Measurements from ENCODE around the gene CITED1.

DNA sequence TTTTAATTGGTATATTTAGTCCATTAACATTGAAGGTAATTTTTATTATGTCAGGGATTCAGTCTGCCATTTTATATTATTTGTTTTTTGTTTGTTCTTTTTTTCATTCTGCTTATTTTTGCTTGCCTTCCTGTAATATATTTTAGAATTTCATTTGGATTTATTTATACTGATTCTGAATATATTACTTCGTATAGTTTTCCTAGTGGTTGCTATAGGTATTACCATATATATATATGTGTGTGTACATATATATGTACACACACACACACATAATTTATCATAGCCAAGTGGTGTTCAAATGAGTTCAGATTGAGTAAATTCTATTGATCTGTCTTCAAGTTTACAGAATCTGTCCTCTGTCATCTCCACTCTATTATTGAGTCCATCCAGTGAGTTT, 11.2 kb downstream of the CITED1 start:
- TF ChIP-seq ELF1 (IDR thresholded peaks at IDR 0.05; ENCODE audit: borderline replicate concordance, low read depth) = no peak
- no peak for TF ChIP-seq POLR2AphosphoS5 (IDR thresholded peaks at IDR 0.05; ENCODE audit: low read depth, low read length)
- TF ChIP-seq CTCF (IDR thresholded peaks at IDR 0.05 in 2 of 3, conservative IDR thresholded peaks at IDR 0.05 in 1 of 3; ENCODE audit: borderline replicate concordance in 1 of 3, insufficient read depth in 1 of 3, low read depth in 2 of 3, low read length in 2 of 3) = no peak
- no peak for TF ChIP-seq POLR2A (IDR thresholded peaks at IDR 0.05; ENCODE audit: borderline replicate concordance, extremely low read depth, insufficient read depth, insufficient read length)
- no peak for TF ChIP-seq SP1 (IDR thresholded peaks at IDR 0.05; ENCODE audit: low read depth)
- TF ChIP-seq MAX (IDR thresholded peaks at IDR 0.05) = no peak
- TF ChIP-seq, protein P1, sequence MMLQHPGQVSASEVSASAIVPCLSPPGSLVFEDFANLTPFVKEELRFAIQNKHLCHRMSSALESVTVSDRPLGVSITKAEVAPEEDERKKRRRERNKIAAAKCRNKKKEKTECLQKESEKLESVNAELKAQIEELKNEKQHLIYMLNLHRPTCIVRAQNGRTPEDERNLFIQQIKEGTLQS (IDR thresholded peaks at IDR 0.05) = no peak
